BJ (cell line): ENCODE results near the gene CEP104. TPM values are rescaled to one million over a fixed set of nuclear protein-coding genes. Genes with fewer than 3 reads are reported as not detected.

ENCODE experiments used
- CTCF ChIA-PET: fragments of 350-600 bp; formaldehyde crosslinking; extraction: SDS; loops from one replicate; lab custom pipeline; 2021; ENCODE audit warnings: antibody characterized with exemption, inconsistent platforms; lab: Yijun Ruan, JAX
- POLR2A ChIA-PET: fragments of 300-600 bp; sonication (Branson Sonifier 250); formaldehyde crosslinking; extraction: SDS; loops from one replicate; lab custom pipeline; 2021; ENCODE audit warnings: antibody characterized with exemption; lab: Charles Lee
- DNase-seq: peaks from one replicate; pipeline ENCODE4 v3.0.0-alpha.2; 2011; ENCODE audit warnings: low read depth
- H3K27me3 ChIP-seq: 2 replicates; pipeline ENCODE4 v1.6.0; 2011; ENCODE audit warnings: low read length; ENCODE audit not compliant: control insufficient read depth, insufficient read depth
- H3K36me3 ChIP-seq: 2 replicates; pipeline ENCODE4 v1.5.1; 2011; ENCODE audit warnings: low read length; ENCODE audit not compliant: control insufficient read depth, insufficient read depth
- H3K4me3 ChIP-seq: 2 replicates; pipeline ENCODE4 v1.5.1; 2011; ENCODE audit warnings: low read depth, mild to moderate bottlenecking, control low read depth, low read length
- CTCF ChIP-seq: IDR thresholded peaks from 2 replicates; pipeline ENCODE4 v1.5.1; 2011; ENCODE audit warnings: low read depth, mild to moderate bottlenecking, control low read depth, inconsistent platforms, low read length, moderate library complexity; ENCODE audit not compliant: insufficient read depth
- polyA plus RNA-seq: library from polyadenylated mRNA; depleted of rRNA; stranded (reverse); fragments of >200 nt; gene quantifications from 2 replicates; pipeline ENCODE4 v1.2.3, GENCODE V29; 2011

Gene CEP104
- polyA plus RNA-seq, 1 experiment: 19.5 TPM

GRCh38 chr1:3799976-3800685 lies 56.9 kb downstream of the CEP104 start:
- POLR2A ChIA-PET: no interaction called here
- Histone ChIP-seq H3K4me3 (no peak overlapping the region), H3K27me3 (peaks cover 3% of the 10 kb centered on the region), H3K36me3 (no peaks in the 10 kb centered on the region)
- CTCF ChIA-PET: interaction anchor here (3.4 kb wide), 1 partner anchor 347 kb away, joined by 13 read pairs; the partner anchor contains the start of gene ARHGEF16
- DNase-seq: no peak
- no peak for TF ChIP-seq CTCF

- DNase-seq: peak; percentile 19
- ChIA-PET CTCF (interaction anchor here (0.6 to 3.4 kb wide), 6 partner anchors 11 to 343 kb away, joined by 3 to 13 read pairs (median 4); partner anchors contain the start of gene ARHGEF16), POLR2A (interaction anchor here (0.6 kb wide), 2 partner anchors 11 to 1385 kb away, joined by 3 to 5 read pairs; no protein-coding TSS in a partner anchor)
- peaks cover 2% of the 10 kb centered on the region for H3K27me3 ChIP-seq
- peak within 1 kb of the TSS; percentile 89 for H3K4me3 ChIP-seq
- peak; percentile 11; the same call in 1 of the 2 replicates for TF ChIP-seq CTCF
- H3K36me3 ChIP-seq: no peaks in the 10 kb centered on the region
Measured at GRCh38 chr1:3796215-3797061, 60.6 kb downstream of the CEP104 start, which contains the start of gene LRRC47. Gene LRRC47, minus strand, starts transcription at chr1:3796498. Its CDS starts 22 bp downstream, at chr1:3796476.

- TF ChIP-seq CTCF: no peak
- CTCF ChIA-PET: interaction anchor here (0.6 to 2.5 kb wide), 5 partner anchors 11 to 343 kb away, joined by 3 to 7 read pairs (median 3); no protein-coding TSS in a partner anchor
- H3K36me3 ChIP-seq: peaks cover under 1% of the 10 kb centered on the region; the same call in 1 of the 2 replicates
- DNase-seq: no peak
- peak overlapping the region; percentile 89 for H3K4me3 ChIP-seq
- POLR2A ChIA-PET: no interaction called here
- H3K27me3 ChIP-seq: peaks cover 2% of the 10 kb centered on the region
Measured at GRCh38 chr1:3795453-3796214, 61.4 kb downstream of the CEP104 start.

GRCh38 chr1:3790952-3791351 lies 66.1 kb downstream of the CEP104 start:
- H3K27me3 ChIP-seq: no peaks in the 10 kb centered on the region
- no peak overlapping the region for H3K4me3 ChIP-seq
- ChIA-PET CTCF (no interaction called here), POLR2A (no interaction called here)
- H3K36me3 ChIP-seq: peaks cover 23% of the 10 kb centered on the region
- DNase-seq: no peak
- no peak for TF ChIP-seq CTCF
